ENCODE results near the gene NAPG.
"Not testable (repeated sequence)": the region's sequence is repeated elsewhere in the genome, so short reads cannot be mapped to it uniquely, and the experiment has no call there.

The NAPG gene

GRCh38 chr18:10556251-10556650 is 30.4 kb downstream of the NAPG start:
- DNase-seq: not testable (repeated sequence)

- no peak for DNase-seq
These were observed 31.4 kb downstream of the NAPG start for GRCh38 chr18:10557085-10557677.

- DNase-seq: no peak
These were observed 32.6 kb downstream of the NAPG start for GRCh38 chr18:10558243-10558966.

- DNase-seq: no peak
These were observed 33.1 kb downstream of the NAPG start for GRCh38 chr18:10558967-10559298.

- DNase-seq: no peak
These were observed 34.0 kb downstream of the NAPG start for GRCh38 chr18:10559553-10560451.

GRCh38 chr18:10560452-10561045 is 34.7 kb downstream of the NAPG start:
- no peak for DNase-seq

- no peak for DNase-seq
These were observed 36.9 kb downstream of the NAPG start for GRCh38 chr18:10562773-10563160.

GRCh38 chr18:10563886-10564285 is 38.1 kb downstream of the NAPG start:
- DNase-seq: no peak

GRCh38 chr18:10564975-10565773 is 39.3 kb downstream of the NAPG start:
- DNase-seq: no peak

GRCh38 chr18:10565835-10566234 is 40.0 kb downstream of the NAPG start:
- DNase-seq: no peak

GRCh38 chr18:10566390-10566789 is 40.6 kb downstream of the NAPG start:
- DNase-seq: no peak

- DNase-seq: not testable (repeated sequence)
These were observed 44.1 kb downstream of the NAPG start for GRCh38 chr18:10569941-10570340.

GRCh38 chr18:10570622-10571021 is 44.8 kb downstream of the NAPG start:
- DNase-seq: no peak

GRCh38 chr18:10571537-10571936 is 45.7 kb downstream of the NAPG start:
- DNase-seq: no peak

- not testable (repeated sequence) for DNase-seq
These were observed 47.4 kb downstream of the NAPG start for GRCh38 chr18:10573261-10573660.

- DNase-seq: not testable (repeated sequence)
These were observed 48.6 kb downstream of the NAPG start for GRCh38 chr18:10574412-10574811.

GRCh38 chr18:10577842-10578572 is 52.2 kb downstream of the NAPG start:
- DNase-seq: not testable (repeated sequence)

GRCh38 chr18:10578573-10578899 is 52.7 kb downstream of the NAPG start:
- not testable (repeated sequence) for DNase-seq

GRCh38 chr18:10579079-10579867 is 53.4 kb downstream of the NAPG start:
- no peak for DNase-seq

GRCh38 chr18:10580215-10580614 is 54.4 kb downstream of the NAPG start:
- DNase-seq: no peak

- DNase-seq: no peak
These were observed 59.4 kb downstream of the NAPG start for GRCh38 chr18:10585260-10585659.
